ENCODE results near the gene DCHS2. TPM values are rescaled to one million over a fixed set of nuclear protein-coding genes. Genes with fewer than 3 reads are reported as not detected.

DCHS2 gene
- total and polyA plus RNA-seq, 2 experiments from 2014 or later: 0.21 to 7.6 TPM

- no peaks in the 10 kb centered on the region for H3K36me3 Mint-ChIP-seq (ENCODE audit: low read depth)
- H3K9me3 Mint-ChIP-seq: no peaks in the 10 kb centered on the region
- 0 out of 2 replicates have a peak, but pooled peaks cover 4% of the 10 kb centered on the region for H3K9me2 ChIP-seq (ENCODE audit: insufficient read depth)
- no peak overlapping the region for H3K4me3 Mint-ChIP-seq
- no peak for DNase-seq (ENCODE audit: low spot score)
- H2AFZ ChIP-seq: no peak overlapping the region
- H3K27ac ChIP-seq (ENCODE audit: low read depth): no peak overlapping the region
- no peaks in the 10 kb centered on the region for H3K4me1 Mint-ChIP-seq
- no peak for TF ChIP-seq ZNF114 (CRISPR knock-in tag; IDR thresholded peaks at IDR 0.05)
- no peak for TF ChIP-seq REST (IDR thresholded peaks at IDR 0.05; ENCODE audit: unreplicated experiment)
- H4K20me1 ChIP-seq (replicated peaks; ENCODE audit: insufficient read depth): no peaks in the 10 kb centered on the region
- no peaks in the 10 kb centered on the region for H3K79me2 ChIP-seq (replicated peaks; ENCODE audit: insufficient read depth)
- no peaks in the 10 kb centered on the region for H3K4me1 ChIP-seq (ENCODE audit: insufficient read depth)
- no peak overlapping the region for H3K4me2 ChIP-seq
- H3K27me3 Mint-ChIP-seq (ENCODE audit: insufficient read depth, low read depth, poor library complexity): no peaks in the 10 kb centered on the region
- no peaks in the 10 kb centered on the region for H3K36me3 ChIP-seq (ENCODE audit: insufficient read depth)
- H3K27ac Mint-ChIP-seq: no peak overlapping the region
- H3F3A ChIP-seq (replicated peaks; ENCODE audit: low read depth): no peaks in the 10 kb centered on the region
- H3K27me3 ChIP-seq (ENCODE audit: insufficient read depth): no peaks in the 10 kb centered on the region
- ATAC-seq: no peak
- no peak overlapping the region for H3K4me3 ChIP-seq
These were observed 50.5 kb downstream of the DCHS2 start for GRCh38 chr4:154441124-154441523.

GRCh38 chr4:154439224-154439623 lies 52.4 kb downstream of the DCHS2 start:
- ATAC-seq (no peak), DNase-seq (ENCODE audit: low spot score) (no peak)
- H3K4me1 Mint-ChIP-seq: no peaks in the 10 kb centered on the region
- TF ChIP-seq REST (IDR thresholded peaks at IDR 0.05; ENCODE audit: unreplicated experiment): no peak
- TF ChIP-seq ZNF114 (CRISPR knock-in tag; IDR thresholded peaks at IDR 0.05): no peak
- TF ChIP-seq JUNB (IDR thresholded peaks at IDR 0.05; ENCODE audit: unreplicated experiment): no peak
- TF ChIP-seq CREB1 (CRISPR knock-in tag; IDR thresholded peaks at IDR 0.05; ENCODE audit: low read depth): no peak
- no peak for TF ChIP-seq CTCF (conservative IDR thresholded peaks at IDR 0.05; ENCODE audit: low read depth in 2 of 2)
- TF ChIP-seq POLR2AphosphoS5 (IDR thresholded peaks at IDR 0.05; ENCODE audit: low read depth): no peak

More at GRCh38 chr4:154439224-154439623, 52.4 kb downstream of the DCHS2 start:
- Mint-ChIP-seq H3K27ac (no peak overlapping the region), H3K4me3 (no peak overlapping the region), H3K9me3 (no peaks in the 10 kb centered on the region), H3K27me3 (ENCODE audit: insufficient read depth, low read depth, poor library complexity) (no peaks in the 10 kb centered on the region), H3K36me3 (ENCODE audit: low read depth) (no peaks in the 10 kb centered on the region)
- Histone ChIP-seq H4K20me1 (replicated peaks; ENCODE audit: insufficient read depth) (no peaks in the 10 kb centered on the region), H3F3A (replicated peaks; ENCODE audit: low read depth) (no peaks in the 10 kb centered on the region), H3K4me2 (no peak overlapping the region), H3K27me3 (ENCODE audit: insufficient read depth) (no peaks in the 10 kb centered on the region), H2AFZ (no peak overlapping the region), H3K4me1 (ENCODE audit: insufficient read depth) (no peaks in the 10 kb centered on the region), H3K79me2 (replicated peaks; ENCODE audit: insufficient read depth) (no peaks in the 10 kb centered on the region), H3K27ac (ENCODE audit: low read depth) (no peak overlapping the region), H3K9me2 (ENCODE audit: insufficient read depth) (0 out of 2 replicates have a peak, but pooled peaks cover 4% of the 10 kb centered on the region), H3K36me3 (ENCODE audit: insufficient read depth) (no peaks in the 10 kb centered on the region), H3K4me3 (no peak overlapping the region)

Data from GM23338 (cell line).